Thoracic aorta (tissue), 2 donors: Measurements from ENCODE around the gene MTX3. TPM values are rescaled to one million over a fixed set of nuclear protein-coding genes. Genes with fewer than 3 reads are reported as not detected.

Experiments
- ATAC-seq: fragments of 150-250 bp; one replicate; pipeline ENCODE4 v1.8.0; 2017; ENCODE audit warnings: low read depth; ENCODE audit not compliant: insufficient number of reproducible peaks, low FRiP score
- DNase-seq: peaks from one replicate; pipeline ENCODE4 v3.0.0-alpha.2; 2020; ENCODE audit warnings: low spot score
- H3K27ac ChIP-seq, 2 donors: fragments of 200-600 bp; sonication (generic); 1 replicate in 1 of 2; 2 replicates in 1 of 2; pipeline ENCODE4 v1.5.1; 2016; ENCODE audit warnings: mild to moderate bottlenecking in 2 of 2, moderate library complexity in 2 of 2
- H3K27me3 ChIP-seq: fragments of 200-600 bp; sonication (generic); replicated peaks from 2 replicates; pipeline ENCODE4 v1.6.0; 2016; ENCODE audit warnings: mild to moderate bottlenecking; ENCODE audit not compliant: insufficient read depth
- H3K36me3 ChIP-seq: fragments of 200-600 bp; sonication (generic); one replicate; pipeline ENCODE4 v1.5.1; 2016
- H3K4me1 ChIP-seq, 2 donors: fragments of 200-600 bp; sonication (generic); 1 replicate in 1 of 2; 2 replicates in 1 of 2; pipeline versions ENCODE4 v1.5.1 to v1.6.0; 2016; ENCODE audit warnings: low read depth in 2 of 2, mild to moderate bottlenecking in 1 of 2; ENCODE audit not compliant: control insufficient read depth in 1 of 2
- H3K4me3 ChIP-seq: fragments of 200-600 bp; sonication (generic); 2 replicates; pipeline ENCODE4 v1.5.1; 2016; ENCODE audit warnings: mild to moderate bottlenecking
- H3K9me3 ChIP-seq: fragments of 200-600 bp; sonication (generic); 2 replicates; pipeline ENCODE4 v1.5.1; 2016
- CTCF ChIP-seq: fragments of 200-600 bp; sonication (generic); IDR thresholded peaks from one replicate; pipeline ENCODE4 v1.5.1; 2019; ENCODE audit warnings: antibody characterized with exemption
- total RNA-seq, 2 donors: library from RNA; depleted of rRNA; stranded (reverse); fragments of >200 nt; gene quantifications; one replicate each; pipeline versions ENCODE4 v1.1.0 to v1.2.3, GENCODE V29; 2016

The MTX3 gene
- total RNA-seq, 2 donors from 2014 or later = 12.3 to 16.7 TPM

GRCh38 chr5:80034962-80035821, 44.1 kb upstream of the MTX3 start, which contains the start of gene THBS4:
Gene THBS4 (plus strand): TSS chr5:80035348. CDS start chr5:80035538, 190 bp downstream.
- Histone ChIP-seq H3K36me3 (no peaks in the 10 kb centered on the region), H3K9me3 (no peaks in the 10 kb centered on the region), H3K4me1 (no peaks in the 10 kb centered on the region), H3K4me3 (no peak within 1 kb of the TSS), H3K27me3 (no peaks in the 10 kb centered on the region), H3K27ac (no peak within 1 kb of the TSS)
- TF ChIP-seq CTCF = no peak
- no peak for ATAC-seq
- no peak for DNase-seq

GRCh38 chr5:80034559-80034958, 43.5 kb upstream of the MTX3 start:
- Histone ChIP-seq H3K4me3 (no peak overlapping the region), H3K9me3 (no peaks in the 10 kb centered on the region), H3K4me1 (no peaks in the 10 kb centered on the region), H3K27me3 (no peaks in the 10 kb centered on the region), H3K27ac (no peak overlapping the region), H3K36me3 (no peaks in the 10 kb centered on the region)
- DNase-seq (no peak), ATAC-seq (no peak)
- no peak for TF ChIP-seq CTCF

GRCh38 chr5:80033513-80033912, 42.5 kb upstream of the MTX3 start:
- Histone ChIP-seq H3K27me3 (no peaks in the 10 kb centered on the region), H3K4me3 (no peak overlapping the region), H3K27ac (no peak overlapping the region), H3K36me3 (no peaks in the 10 kb centered on the region), H3K9me3 (no peaks in the 10 kb centered on the region), H3K4me1 (no peaks in the 10 kb centered on the region)
- TF ChIP-seq CTCF = no peak
- DNase-seq (no peak), ATAC-seq (no peak)

GRCh38 chr5:80031109-80031508, 40.0 kb upstream of the MTX3 start:
- no peak overlapping the region for H3K27ac ChIP-seq
- H3K27me3 ChIP-seq = no peaks in the 10 kb centered on the region
- H3K4me1 ChIP-seq = no peaks in the 10 kb centered on the region
- no peak for DNase-seq
- no peaks in the 10 kb centered on the region for H3K36me3 ChIP-seq
- no peak overlapping the region for H3K4me3 ChIP-seq
- no peak for TF ChIP-seq CTCF
- no peaks in the 10 kb centered on the region for H3K9me3 ChIP-seq
- no peak for ATAC-seq

DNA sequence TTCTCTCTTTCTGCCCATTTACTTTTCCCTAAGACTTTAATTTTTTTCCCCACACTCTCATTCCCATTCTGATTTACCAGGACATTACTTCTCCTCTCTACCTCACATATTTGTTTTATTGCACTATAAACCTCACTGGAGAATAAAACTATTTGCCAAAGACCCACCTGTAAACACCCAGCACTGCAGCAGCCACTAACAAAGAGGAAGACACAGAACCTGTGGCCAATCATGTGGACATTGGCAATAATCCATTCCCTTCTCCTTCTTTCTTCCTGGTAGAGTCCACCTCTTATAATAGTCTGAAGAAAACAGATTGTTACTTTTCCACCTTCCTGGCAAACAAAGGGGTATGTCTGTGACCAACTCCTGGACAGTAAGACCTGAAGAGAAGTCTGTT, 35.8 kb upstream of the MTX3 start:
- TF ChIP-seq CTCF = no peak
- no peak for ATAC-seq

More for the DNA sequence above, 35.8 kb upstream of the MTX3 start:
- no peaks in the 10 kb centered on the region for H3K27me3 ChIP-seq
- H3K4me1 ChIP-seq = no peaks in the 10 kb centered on the region
- no peak for DNase-seq
- no peak overlapping the region for H3K27ac ChIP-seq
- H3K4me3 ChIP-seq = no peak overlapping the region
- no peaks in the 10 kb centered on the region for H3K36me3 ChIP-seq
- no peaks in the 10 kb centered on the region for H3K9me3 ChIP-seq
